ENCODE results near the gene ADSS1. TPM values are rescaled to one million over a fixed set of nuclear protein-coding genes. Genes with fewer than 3 reads are reported as not detected.

The ADSS1 gene
- total RNA-seq, 1 experiment from 2014 or later: 9.9 TPM

GRCh38 chr14:104769324-104770071 lies 45.5 kb downstream of the ADSS1 start:
- Histone ChIP-seq H3K27ac (ENCODE audit: low read depth, low read length) (peak overlapping the region; percentile 44; the same call in 1 of the 2 replicates), H3K9me3 (ENCODE audit: control insufficient read depth in 1 of 2, insufficient read depth in 1 of 2, low read depth in 1 of 2, low read length in 2 of 2) (peaks cover 0 to 11% of the 10 kb centered on the region in 2 experiments; a peak in 2 of 4 replicates), H3K4me1 (ENCODE audit: control insufficient read depth in 1 of 2, insufficient read depth in 2 of 2, low read length in 2 of 2) (peaks cover 3 to 9% of the 10 kb centered on the region in 2 experiments; a peak in 3 of 4 replicates), H3K36me3 (ENCODE audit: control insufficient read depth in 1 of 2, insufficient read depth in 2 of 2, low read length in 2 of 2) (peaks cover 0 to 37% of the 10 kb centered on the region in 2 experiments; a peak in 3 of 4 replicates), H4K20me1 (ENCODE audit: insufficient read depth) (no peaks in the 10 kb centered on the region), H3K9ac (ENCODE audit: low read length) (no peak overlapping the region), H3K27me3 (ENCODE audit: insufficient read depth, low read length) (no peaks in the 10 kb centered on the region), H3K79me2 (ENCODE audit: insufficient read depth, low read length) (no peaks in the 10 kb centered on the region), H3K4me3 (replicated peaks in 1 of 2; ENCODE audit: low read depth in 1 of 2, low read length in 2 of 2) (no peak overlapping the region), H3K9me2 (ENCODE audit: insufficient read depth) (no peaks in the 10 kb centered on the region), H3K4me2 (ENCODE audit: low read length) (no peak overlapping the region), H2AFZ (ENCODE audit: low read depth, low read length, poor library complexity, severe bottlenecking) (no peak overlapping the region)
- ATAC-seq: no peak
- BruUV-seq (replicated peaks): TSS peak; percentile 72
- intact Hi-C loops (cut with micrococcal nuclease): loop anchor here (2.0 kb wide), 1 partner anchor 275 kb away; no protein-coding TSS in a partner anchor
- ChIA-PET RAD21 (ENCODE audit: low non-redundant PET in 1 of 2, low total read pairs in 2 of 2, uncharacterized antibody in 2 of 2, unreplicated experiment in 2 of 2) (interaction anchor here in 1 of 2 experiments (1.1 kb wide), 1 partner anchor 101 kb away, joined by 4 read pairs; no protein-coding TSS in a partner anchor), CTCF (interaction anchor here (0.6 to 3.1 kb wide), 4 partner anchors 17 to 193 kb away, joined by 3 to 29 read pairs (median 7); partner anchors contain the start of gene SIVA1), POLR2A (interaction anchor here (1.1 kb wide), 1 partner anchor 17 kb away, joined by 5 read pairs; the partner anchor contains the start of gene SIVA1)
- TF ChIP-seq POLR2A (IDR thresholded peaks at IDR 0.05; ENCODE audit: borderline replicate concordance, extremely low read depth, insufficient read depth, insufficient read length) (no peak), CBX3 (IDR thresholded peaks at IDR 0.05; ENCODE audit: low read depth) (no peak), EZH2 (IDR thresholded peaks at IDR 0.05) (no peak), ZBTB33 (IDR thresholded peaks at IDR 0.05; ENCODE audit: extremely low read depth, insufficient replicate concordance, low read length) (no peak), REST (IDR thresholded peaks at IDR 0.05; ENCODE audit: low read depth) (no peak), ZNF274 (IDR thresholded peaks at IDR 0.05; ENCODE audit: low read depth, low read length) (no peak), SIN3A (IDR thresholded peaks at IDR 0.05; ENCODE audit: low read depth) (no peak), EGR1 (IDR thresholded peaks at IDR 0.05; ENCODE audit: low read depth) (no peak), YY1 (IDR thresholded peaks at IDR 0.05; ENCODE audit: extremely low read depth, insufficient replicate concordance, low read depth, low read length) (no peak), SRF (IDR thresholded peaks at IDR 0.05; ENCODE audit: low read depth) (no peak)
- DNase-seq (ENCODE audit: low read depth, low spot score): no peak
